DOHH2 (cell line): ENCODE results near the gene GAREM1.

Experiments used
- H3F3A ChIP-seq: fragments of 200-600 bp; sonication (generic), shearing (Covaris generic); 2 replicates; pipeline ENCODE4 v1.6.0; 2016; ENCODE audit warnings: antibody characterized with exemption, mild to moderate bottlenecking; ENCODE audit not compliant: control insufficient read depth, insufficient read depth
- H3K27ac ChIP-seq: fragments of 200-600 bp; sonication (generic); 2 replicates; pipeline ENCODE4 v1.5.1; 2014; ENCODE audit warnings: low read depth, mild to moderate bottlenecking, low read length, moderate library complexity
- H3K27me3 ChIP-seq: fragments of 200-600 bp; sonication (generic); 2 replicates; pipeline ENCODE4 v1.6.1; 2014; ENCODE audit warnings: mild to moderate bottlenecking, low read length, mixed read lengths; ENCODE audit not compliant: control insufficient read depth
- H3K36me3 ChIP-seq: fragments of 200-600 bp; sonication (generic); 2 replicates; pipeline ENCODE4 v1.6.1; 2014; ENCODE audit warnings: mild to moderate bottlenecking, low read length, moderate library complexity, mixed read lengths; ENCODE audit not compliant: control insufficient read depth
- H3K4me1 ChIP-seq: fragments of 200-600 bp; sonication (generic); 2 replicates; pipeline ENCODE4 v1.6.1; 2014; ENCODE audit warnings: mild to moderate bottlenecking, low read length, mixed read lengths; ENCODE audit not compliant: control insufficient read depth
- H3K4me2 ChIP-seq: fragments of 200-600 bp; sonication (generic); 2 replicates; pipeline ENCODE4 v1.6.0; 2014; ENCODE audit warnings: mild to moderate bottlenecking, low read length, moderate library complexity
- H3K4me3 ChIP-seq: fragments of 200-600 bp; sonication (generic); 2 replicates; pipeline ENCODE4 v1.5.1; 2014; ENCODE audit warnings: mild to moderate bottlenecking, low read length, mixed read lengths
- H3K79me2 ChIP-seq: fragments of 200-600 bp; sonication (generic); 2 replicates; pipeline ENCODE4 v1.6.1; 2014; ENCODE audit warnings: mild to moderate bottlenecking, low read length, mixed read lengths; ENCODE audit not compliant: control insufficient read depth
- H3K9me2 ChIP-seq: fragments of 200-600 bp; sonication (generic); replicated peaks from 2 replicates; pipeline ENCODE4 v1.6.1; 2014; ENCODE audit warnings: mild to moderate bottlenecking, low read length, mixed read lengths; ENCODE audit not compliant: control insufficient read depth
- H3K9me3 ChIP-seq: fragments of 200-600 bp; sonication (generic); 2 replicates; pipeline ENCODE4 v1.6.1; 2014; ENCODE audit warnings: antibody characterized with exemption, low read length, mixed read lengths; ENCODE audit not compliant: control insufficient read depth, insufficient read depth
- H4K20me1 ChIP-seq: fragments of 200-600 bp; sonication (generic); 2 replicates; pipeline ENCODE4 v1.6.0; 2014; ENCODE audit warnings: low read depth, mild to moderate bottlenecking, antibody characterized with exemption, low read length, moderate library complexity; ENCODE audit not compliant: control insufficient read depth, insufficient read depth
- CTCF ChIP-seq: fragments of 200-600 bp; sonication (generic); IDR thresholded peaks from one replicate; pipeline ENCODE4 v1.5.1; 2014; ENCODE audit warnings: antibody characterized with exemption, mild to moderate bottlenecking, low read depth, low read length; ENCODE audit not compliant: poor library complexity, severe bottlenecking
- EZH2phosphoT487 ChIP-seq: fragments of 200-600 bp; sonication (generic); IDR thresholded peaks from 2 replicates; pipeline ENCODE4 v1.6.1; 2017; ENCODE audit warnings: borderline replicate concordance, mild to moderate bottlenecking, antibody characterized with exemption, low read length, moderate library complexity, mixed read lengths

The GAREM1 gene

GRCh38 chr18:32482117-32482516, 11.4 kb upstream of the GAREM1 start:
- no peak for TF ChIP-seq CTCF
- TF ChIP-seq EZH2phosphoT487, result no peak
- Histone ChIP-seq H3K36me3 (no peaks in the 10 kb centered on the region), H3K9me3 (no peaks in the 10 kb centered on the region), H3K4me1 (no peaks in the 10 kb centered on the region), H3K27ac (no peak overlapping the region), H3K9me2 (no peaks in the 10 kb centered on the region), H3K4me3 (no peak overlapping the region), H3K4me2 (no peak overlapping the region), H3K79me2 (no peaks in the 10 kb centered on the region), H3F3A (no peaks in the 10 kb centered on the region), H3K27me3 (peaks cover 3% of the 10 kb centered on the region; the same call in 1 of the 2 replicates), H4K20me1 (no peaks in the 10 kb centered on the region)

DNA sequence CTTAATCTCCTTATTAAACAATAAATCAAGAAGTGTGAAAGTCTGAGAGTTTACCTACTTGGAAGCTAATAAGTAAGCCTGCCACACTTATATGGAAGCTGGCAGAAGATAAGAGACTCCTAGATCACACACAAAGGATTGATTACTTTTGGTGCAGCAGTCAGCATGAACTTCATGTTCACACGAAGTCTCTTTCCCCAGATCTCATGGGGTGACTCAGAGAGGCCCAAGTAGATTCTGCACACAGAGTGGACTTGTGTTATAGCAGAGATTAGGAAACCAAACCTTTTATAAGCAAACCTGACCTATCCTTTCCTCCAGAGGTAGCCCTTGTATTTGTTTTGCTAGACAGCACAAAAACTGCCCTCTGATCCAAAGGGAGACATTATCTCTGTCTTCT, 9.9 kb upstream of the GAREM1 start:
- TF ChIP-seq EZH2phosphoT487 (no peak), CTCF (no peak)

GRCh38 chr18:32478807-32479206, 8.1 kb upstream of the GAREM1 start:
- no peaks in the 10 kb centered on the region for H3F3A ChIP-seq
- no peak overlapping the region for H3K4me2 ChIP-seq
- no peaks in the 10 kb centered on the region for H3K9me3 ChIP-seq
- peaks cover 11% of the 10 kb centered on the region for H3K27me3 ChIP-seq
- no peaks in the 10 kb centered on the region for H3K4me1 ChIP-seq
- no peak overlapping the region for H3K27ac ChIP-seq
- H3K4me3 ChIP-seq, result no peak overlapping the region
- H3K79me2 ChIP-seq, result no peaks in the 10 kb centered on the region
- no peaks in the 10 kb centered on the region for H3K9me2 ChIP-seq
- no peaks in the 10 kb centered on the region for H3K36me3 ChIP-seq
- no peaks in the 10 kb centered on the region for H4K20me1 ChIP-seq
- TF ChIP-seq CTCF (no peak), EZH2phosphoT487 (no peak)

More for the DNA sequence above, 9.9 kb upstream of the GAREM1 start:
- Histone ChIP-seq H3K79me2 (no peaks in the 10 kb centered on the region), H3K27ac (no peak overlapping the region), H4K20me1 (no peaks in the 10 kb centered on the region), H3K36me3 (no peaks in the 10 kb centered on the region), H3K9me2 (no peaks in the 10 kb centered on the region), H3K4me1 (no peaks in the 10 kb centered on the region), H3K4me2 (no peak overlapping the region), H3F3A (no peaks in the 10 kb centered on the region), H3K9me3 (no peaks in the 10 kb centered on the region), H3K4me3 (no peak overlapping the region), H3K27me3 (peaks cover 9% of the 10 kb centered on the region)

- Histone ChIP-seq H3K27ac (no peak overlapping the region), H3K4me1 (no peaks in the 10 kb centered on the region), H3K79me2 (no peaks in the 10 kb centered on the region), H3K4me3 (no peak overlapping the region), H3K27me3 (peaks cover 14% of the 10 kb centered on the region), H3F3A (no peaks in the 10 kb centered on the region), H4K20me1 (no peaks in the 10 kb centered on the region), H3K36me3 (no peaks in the 10 kb centered on the region), H3K4me2 (no peak overlapping the region), H3K9me2 (no peaks in the 10 kb centered on the region), H3K9me3 (no peaks in the 10 kb centered on the region)
- TF ChIP-seq EZH2phosphoT487 (no peak), CTCF (no peak)
Observed at GRCh38 chr18:32478317-32478716, 7.6 kb upstream of the GAREM1 start.
